Measurements from ENCODE around the gene CSF2RB. TPM values are rescaled to one million over a fixed set of nuclear protein-coding genes. Genes with fewer than 3 reads are reported as not detected.

CSF2RB gene
- total RNA-seq, 1 donor from 2014 or later, result 30.1 TPM

DNA sequence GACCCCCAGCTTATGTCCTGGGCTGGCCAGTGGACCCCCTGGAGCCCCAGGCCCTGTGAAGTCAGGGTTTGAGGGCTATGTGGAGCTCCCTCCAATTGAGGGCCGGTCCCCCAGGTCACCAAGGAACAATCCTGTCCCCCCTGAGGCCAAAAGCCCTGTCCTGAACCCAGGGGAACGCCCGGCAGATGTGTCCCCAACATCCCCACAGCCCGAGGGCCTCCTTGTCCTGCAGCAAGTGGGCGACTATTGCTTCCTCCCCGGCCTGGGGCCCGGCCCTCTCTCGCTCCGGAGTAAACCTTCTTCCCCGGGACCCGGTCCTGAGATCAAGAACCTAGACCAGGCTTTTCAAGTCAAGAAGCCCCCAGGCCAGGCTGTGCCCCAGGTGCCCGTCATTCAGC lies 24.6 kb downstream of the CSF2RB start:
- H3K4me1 ChIP-seq, result peaks cover 5% of the 10 kb centered on the region
- no peaks in the 10 kb centered on the region for H3K9me3 ChIP-seq
- no peaks in the 10 kb centered on the region for H3K27me3 ChIP-seq (ENCODE audit: low read depth)
- no peak for DNase-seq
- intact Hi-C loops (cut with DNase I), result no loop called here
- H3K27ac ChIP-seq, result no peak overlapping the region
- H3K4me3 ChIP-seq, result no peak overlapping the region
- TF ChIP-seq, protein P1, sequence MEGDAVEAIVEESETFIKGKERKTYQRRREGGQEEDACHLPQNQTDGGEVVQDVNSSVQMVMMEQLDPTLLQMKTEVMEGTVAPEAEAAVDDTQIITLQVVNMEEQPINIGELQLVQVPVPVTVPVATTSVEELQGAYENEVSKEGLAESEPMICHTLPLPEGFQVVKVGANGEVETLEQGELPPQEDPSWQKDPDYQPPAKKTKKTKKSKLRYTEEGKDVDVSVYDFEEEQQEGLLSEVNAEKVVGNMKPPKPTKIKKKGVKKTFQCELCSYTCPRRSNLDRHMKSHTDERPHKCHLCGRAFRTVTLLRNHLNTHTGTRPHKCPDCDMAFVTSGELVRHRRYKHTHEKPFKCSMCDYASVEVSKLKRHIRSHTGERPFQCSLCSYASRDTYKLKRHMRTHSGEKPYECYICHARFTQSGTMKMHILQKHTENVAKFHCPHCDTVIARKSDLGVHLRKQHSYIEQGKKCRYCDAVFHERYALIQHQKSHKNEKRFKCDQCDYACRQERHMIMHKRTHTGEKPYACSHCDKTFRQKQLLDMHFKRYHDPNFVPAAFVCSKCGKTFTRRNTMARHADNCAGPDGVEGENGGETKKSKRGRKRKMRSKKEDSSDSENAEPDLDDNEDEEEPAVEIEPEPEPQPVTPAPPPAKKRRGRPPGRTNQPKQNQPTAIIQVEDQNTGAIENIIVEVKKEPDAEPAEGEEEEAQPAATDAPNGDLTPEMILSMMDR (IDR thresholded peaks at IDR 0.05), result no peak
- no peak for ATAC-seq
- peaks cover 8% of the 10 kb centered on the region for H3K36me3 ChIP-seq

DNA sequence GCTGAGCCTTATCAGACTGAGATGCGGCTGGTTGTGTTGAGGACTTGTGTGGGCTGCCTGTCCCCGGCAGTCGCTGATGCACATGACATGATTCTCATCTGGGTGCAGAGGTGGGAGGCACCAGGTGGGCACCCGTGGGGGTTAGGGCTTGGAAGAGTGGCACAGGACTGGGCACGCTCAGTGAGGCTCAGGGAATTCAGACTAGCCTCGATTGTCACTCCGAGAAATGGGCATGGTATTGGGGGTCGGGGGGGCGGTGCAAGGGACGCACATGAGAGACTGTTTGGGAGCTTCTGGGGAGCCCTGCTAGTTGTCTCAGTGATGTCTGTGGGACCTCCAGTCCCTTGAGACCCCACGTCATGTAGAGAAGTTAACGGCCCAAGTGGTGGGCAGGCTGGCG lies 25.5 kb downstream of the CSF2RB start:
- Histone ChIP-seq H3K4me1 (peaks cover 5% of the 10 kb centered on the region), H3K36me3 (peaks cover 8% of the 10 kb centered on the region), H3K9me3 (no peaks in the 10 kb centered on the region), H3K4me3 (no peak overlapping the region), H3K27ac (no peak overlapping the region), H3K27me3 (ENCODE audit: low read depth) (no peaks in the 10 kb centered on the region)
- intact Hi-C loops (cut with DNase I), result no loop called here
- DNase-seq (no peak), ATAC-seq (no peak)
- TF ChIP-seq, protein P1 (IDR thresholded peaks at IDR 0.05), result no peak

DNA sequence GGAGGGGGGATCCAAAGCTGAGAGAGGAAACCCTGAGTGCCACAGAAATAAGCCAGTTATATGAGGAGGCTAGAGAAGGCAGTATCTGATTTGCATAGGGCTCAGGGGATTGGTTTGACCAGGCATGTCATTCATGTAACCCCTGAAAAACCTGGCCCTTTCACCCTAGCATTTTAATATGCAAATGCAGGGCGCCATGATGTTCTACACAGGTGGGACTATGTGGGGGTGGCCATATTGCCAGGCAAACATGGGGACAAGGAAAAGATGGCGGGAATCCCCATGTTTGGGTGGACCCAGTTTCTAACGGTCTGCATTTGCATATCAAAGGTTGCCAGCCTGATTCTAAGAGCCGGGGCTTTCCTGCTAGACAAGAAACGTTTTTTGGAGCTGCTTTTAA lies 27.2 kb downstream of the CSF2RB start:
- intact Hi-C loops (cut with DNase I), result no loop called here
- Histone ChIP-seq H3K9me3 (no peaks in the 10 kb centered on the region), H3K36me3 (peaks cover under 1% of the 10 kb centered on the region), H3K4me3 (no peak overlapping the region), H3K4me1 (peaks cover 5% of the 10 kb centered on the region), H3K27ac (no peak overlapping the region), H3K27me3 (ENCODE audit: low read depth) (no peaks in the 10 kb centered on the region)
- ATAC-seq (no peak), DNase-seq (no peak)
- TF ChIP-seq, protein P1 (IDR thresholded peaks at IDR 0.05), result no peak

DNA sequence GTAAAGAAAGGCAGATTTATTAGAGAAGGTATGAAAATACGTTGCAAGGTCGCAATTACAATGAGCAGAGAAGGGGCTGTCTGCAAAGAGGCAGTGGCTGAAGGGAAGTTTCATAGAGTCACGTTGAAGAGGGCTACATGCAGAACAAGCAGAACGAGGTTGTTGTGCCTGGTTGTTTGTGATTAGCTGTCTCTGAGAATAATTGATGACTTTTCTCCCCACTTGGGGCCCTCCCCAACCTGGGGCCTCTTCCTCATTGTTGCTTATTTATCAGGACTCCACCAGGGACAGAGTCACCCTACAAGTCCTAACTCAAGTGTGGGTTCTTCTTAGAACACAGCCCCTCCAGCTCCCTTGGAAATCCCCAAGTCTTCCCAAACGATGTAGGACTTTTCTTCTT lies 29.1 kb downstream of the CSF2RB start:
- intact Hi-C loops (cut with DNase I), result no loop called here
- ATAC-seq, result no peak
- no peak for DNase-seq

DNA sequence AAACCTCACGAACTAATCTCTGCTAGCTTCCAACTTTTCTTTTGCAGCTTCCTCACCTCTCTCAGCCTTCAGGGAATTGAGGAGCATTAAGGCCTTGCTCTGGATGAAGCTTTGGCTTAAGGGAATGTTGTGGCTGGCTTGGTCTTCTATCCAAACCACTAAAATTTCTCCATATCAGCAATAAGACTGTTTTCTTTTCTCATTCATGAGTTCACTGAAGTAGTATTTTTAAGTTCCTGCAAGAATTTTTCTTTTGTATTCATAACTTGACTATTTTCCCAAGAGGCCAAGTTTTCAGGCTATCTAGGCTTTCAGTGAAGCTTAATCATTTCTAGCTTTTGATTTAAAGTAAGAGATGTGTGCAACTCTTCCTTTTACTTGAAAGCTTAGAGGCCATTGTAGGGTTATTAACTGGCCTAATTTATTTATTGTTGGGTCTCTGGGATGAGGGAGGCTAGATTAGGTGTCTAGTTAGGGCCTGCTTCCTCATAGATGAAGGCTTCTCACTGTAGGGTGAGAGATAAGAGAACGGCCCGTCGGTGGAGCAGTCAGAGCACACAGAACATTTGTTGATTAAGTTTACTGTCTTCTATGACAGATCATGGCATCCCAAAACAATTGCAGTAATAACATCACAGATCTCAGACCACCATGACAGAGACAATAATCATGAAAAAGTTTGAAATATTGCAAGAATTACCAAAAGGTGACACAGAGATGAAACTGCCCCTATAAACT lies 33.2 kb downstream of the CSF2RB start:
- ATAC-seq (no peak), DNase-seq (no peak)
- Histone ChIP-seq H3K9me3 (no peaks in the 10 kb centered on the region), H3K27ac (no peak overlapping the region), H3K27me3 (ENCODE audit: low read depth) (no peaks in the 10 kb centered on the region), H3K4me1 (no peaks in the 10 kb centered on the region), H3K36me3 (no peaks in the 10 kb centered on the region), H3K4me3 (no peak overlapping the region)
- TF ChIP-seq, protein P1 (IDR thresholded peaks at IDR 0.05), result no peak
- intact Hi-C loops (cut with DNase I), result no loop called here

More for the DNA sequence above, 29.1 kb downstream of the CSF2RB start:
- no peaks in the 10 kb centered on the region for H3K36me3 ChIP-seq
- H3K9me3 ChIP-seq, result no peaks in the 10 kb centered on the region
- TF ChIP-seq, protein P1 (IDR thresholded peaks at IDR 0.05), result no peak
- H3K27me3 ChIP-seq (ENCODE audit: low read depth), result no peaks in the 10 kb centered on the region
- no peak overlapping the region for H3K4me3 ChIP-seq
- H3K27ac ChIP-seq, result no peak overlapping the region
- no peaks in the 10 kb centered on the region for H3K4me1 ChIP-seq

Measured in lower lobe of right lung (tissue), 2 donors.